Measurements from ENCODE around the gene GRN.

Gene GRN

GRCh38 chr17:44308865-44309264, 36.2 kb upstream of the GRN start:
- Histone ChIP-seq H3K27me3 (no peaks in the 10 kb centered on the region), H3K4me1 (peaks cover 6% of the 10 kb centered on the region), H3K9me3 (no peaks in the 10 kb centered on the region), H3K36me3 (peaks cover under 1% of the 10 kb centered on the region; the same call in 1 of the 2 replicates), H3K4me3 (ENCODE audit: low read depth, low read length) (peak overlapping the region; percentile 67)
- no peak for TF ChIP-seq CTCF (IDR thresholded peaks at IDR 0.05; ENCODE audit: low read depth, low read length)
- no peak for DNase-seq

- Histone ChIP-seq H3K9me3 (no peaks in the 10 kb centered on the region), H3K4me1 (peaks cover 6% of the 10 kb centered on the region), H3K27me3 (no peaks in the 10 kb centered on the region), H3K36me3 (peaks cover 2% of the 10 kb centered on the region; the same call in 1 of the 2 replicates), H3K4me3 (ENCODE audit: low read depth, low read length) (peak overlapping the region; percentile 67)
- TF ChIP-seq CTCF (IDR thresholded peaks at IDR 0.05; ENCODE audit: low read depth, low read length): no peak
- DNase-seq: no peak
Observed at GRCh38 chr17:44309472-44309871, 35.6 kb upstream of the GRN start.

- Histone ChIP-seq H3K27me3 (no peaks in the 10 kb centered on the region), H3K4me1 (peaks cover 6% of the 10 kb centered on the region), H3K9me3 (no peaks in the 10 kb centered on the region), H3K4me3 (ENCODE audit: low read depth, low read length) (peak overlapping the region; percentile 11; the same call in 1 of the 2 replicates), H3K36me3 (peaks cover 2% of the 10 kb centered on the region; the same call in 1 of the 2 replicates)
- no peak for DNase-seq
- TF ChIP-seq CTCF (IDR thresholded peaks at IDR 0.05; ENCODE audit: low read depth, low read length): no peak
Observed at GRCh38 chr17:44310188-44310587, 34.9 kb upstream of the GRN start.

- Histone ChIP-seq H3K9me3 (no peaks in the 10 kb centered on the region), H3K27me3 (no peaks in the 10 kb centered on the region), H3K4me3 (ENCODE audit: low read depth, low read length) (peak overlapping the region; percentile 11; the same call in 1 of the 2 replicates), H3K4me1 (peaks cover 6% of the 10 kb centered on the region), H3K36me3 (peaks cover 4% of the 10 kb centered on the region)
- DNase-seq: peak; percentile 61
- TF ChIP-seq CTCF (IDR thresholded peaks at IDR 0.05; ENCODE audit: low read depth, low read length): no peak
Observed at GRCh38 chr17:44310609-44311376, 34.3 kb upstream of the GRN start.

- Histone ChIP-seq H3K9me3 (no peaks in the 10 kb centered on the region), H3K4me1 (peaks cover 6% of the 10 kb centered on the region), H3K27me3 (no peaks in the 10 kb centered on the region), H3K36me3 (peaks cover 11% of the 10 kb centered on the region), H3K4me3 (ENCODE audit: low read depth, low read length) (no peak overlapping the region)
- DNase-seq: no peak
- no peak for TF ChIP-seq CTCF (IDR thresholded peaks at IDR 0.05; ENCODE audit: low read depth, low read length)
Observed at GRCh38 chr17:44311562-44312181, 33.4 kb upstream of the GRN start.

Measured in BE2C (cell line).